Activated T-helper 2 cell treated with anti-CD3 and anti-CD28 coated beads, Interferon-gamma antibody, Interleukin-2, Interleukin-4, amounts not matched to agents 10 μg/mL and 5 μg/mL and 100 μg/mL, durations not matched to agents 14 hours and 24 hours and 36 hours (primary cell): Measurements from ENCODE around the gene LINC01488. TPM values are rescaled to one million over a fixed set of nuclear protein-coding genes. Genes with fewer than 3 reads are reported as not detected.

Experiments
- DNase-seq: peaks from one replicate; pipeline ENCODE4 v3.0.0; 2021; ENCODE audit warnings: low spot score
- H3K27ac Mint-ChIP-seq: one replicate; pipeline ENCODE4 v1.8.0; 2021; ENCODE audit warnings: mixed read lengths
- H3K27me3 Mint-ChIP-seq: one replicate; pipeline ENCODE4 v1.8.0; 2021; ENCODE audit warnings: low read depth, mixed read lengths
- H3K36me3 Mint-ChIP-seq: one replicate; pipeline ENCODE4 v1.8.0; 2021; ENCODE audit warnings: low read depth, mixed read lengths
- H3K4me1 Mint-ChIP-seq: one replicate; pipeline ENCODE4 v1.8.0; 2021; ENCODE audit warnings: low read depth, mixed read lengths
- H3K4me3 Mint-ChIP-seq: one replicate; pipeline ENCODE4 v1.8.0; 2021; ENCODE audit warnings: low read depth, mild to moderate bottlenecking, moderate library complexity, mixed read lengths
- H3K9me3 Mint-ChIP-seq: one replicate; pipeline ENCODE4 v1.8.0; 2021; ENCODE audit warnings: mixed read lengths
- intact Hi-C: fragments of 100-400 bp; cut with micrococcal nuclease; formaldehyde crosslinking; loops from one replicate; pipeline ENCODE4 v1.15.1; 2023
- total RNA-seq: library from RNA; stranded (reverse); gene quantifications from 2 replicates; pipeline ENCODE4 v1.2.3, GENCODE V29; 2022

The LINC01488 gene
- total RNA-seq, 1 donor from 2014 or later = not detected

- no peaks in the 10 kb centered on the region for H3K27me3 Mint-ChIP-seq
- H3K36me3 Mint-ChIP-seq = no peaks in the 10 kb centered on the region
- intact Hi-C loops = no loop called here
- H3K4me1 Mint-ChIP-seq = no peaks in the 10 kb centered on the region
- no peak overlapping the region for H3K27ac Mint-ChIP-seq
- no peak overlapping the region for H3K4me3 Mint-ChIP-seq
- H3K9me3 Mint-ChIP-seq = no peaks in the 10 kb centered on the region
- DNase-seq = no peak
These were observed 10.4 kb upstream of the LINC01488 start for GRCh38 chr11:69470793-69471728.

GRCh38 chr11:69471729-69472540 is 9.5 kb upstream of the LINC01488 start:
- H3K4me3 Mint-ChIP-seq = no peak overlapping the region
- DNase-seq = no peak
- no peak overlapping the region for H3K27ac Mint-ChIP-seq
- no peaks in the 10 kb centered on the region for H3K4me1 Mint-ChIP-seq
- no peaks in the 10 kb centered on the region for H3K27me3 Mint-ChIP-seq
- no peaks in the 10 kb centered on the region for H3K9me3 Mint-ChIP-seq
- intact Hi-C loops = no loop called here
- no peaks in the 10 kb centered on the region for H3K36me3 Mint-ChIP-seq

- H3K4me3 Mint-ChIP-seq = no peak overlapping the region
- H3K27ac Mint-ChIP-seq = no peak overlapping the region
- intact Hi-C loops = no loop called here
These were observed 8.8 kb upstream of the LINC01488 start for GRCh38 chr11:69472541-69473275.

GRCh38 chr11:69473276-69473845 is 8.1 kb upstream of the LINC01488 start:
- no peak overlapping the region for H3K4me3 Mint-ChIP-seq
- no peaks in the 10 kb centered on the region for H3K9me3 Mint-ChIP-seq
- H3K4me1 Mint-ChIP-seq = no peaks in the 10 kb centered on the region
- DNase-seq = no peak
- H3K36me3 Mint-ChIP-seq = no peaks in the 10 kb centered on the region
- H3K27ac Mint-ChIP-seq = no peak overlapping the region
- no peaks in the 10 kb centered on the region for H3K27me3 Mint-ChIP-seq
- intact Hi-C loops = no loop called here

More at GRCh38 chr11:69472541-69473275, 8.8 kb upstream of the LINC01488 start:
- no peak for DNase-seq
- H3K4me1 Mint-ChIP-seq = no peaks in the 10 kb centered on the region
- no peaks in the 10 kb centered on the region for H3K36me3 Mint-ChIP-seq
- H3K27me3 Mint-ChIP-seq = no peaks in the 10 kb centered on the region
- H3K9me3 Mint-ChIP-seq = no peaks in the 10 kb centered on the region

- Mint-ChIP-seq H3K36me3 (no peaks in the 10 kb centered on the region), H3K4me3 (no peak overlapping the region), H3K27me3 (no peaks in the 10 kb centered on the region), H3K27ac (no peak overlapping the region), H3K4me1 (no peaks in the 10 kb centered on the region), H3K9me3 (no peaks in the 10 kb centered on the region)
- intact Hi-C loops = no loop called here
- DNase-seq = no peak
These were observed 6.7 kb upstream of the LINC01488 start for GRCh38 chr11:69474736-69475135.

- Mint-ChIP-seq H3K9me3 (no peaks in the 10 kb centered on the region), H3K4me1 (no peaks in the 10 kb centered on the region), H3K36me3 (no peaks in the 10 kb centered on the region), H3K27ac (no peak overlapping the region), H3K4me3 (no peak overlapping the region), H3K27me3 (no peaks in the 10 kb centered on the region)
- DNase-seq = no peak
- intact Hi-C loops = no loop called here
These were observed 6.2 kb upstream of the LINC01488 start for GRCh38 chr11:69475141-69475865.

GRCh38 chr11:69475866-69476471 is 5.5 kb upstream of the LINC01488 start:
- Mint-ChIP-seq H3K4me3 (no peak overlapping the region), H3K4me1 (no peaks in the 10 kb centered on the region)
- intact Hi-C loops = no loop called here

GRCh38 chr11:69476509-69476961 is 4.9 kb upstream of the LINC01488 start:
- no peak for DNase-seq
- H3K27me3 Mint-ChIP-seq = no peaks in the 10 kb centered on the region
- no peaks in the 10 kb centered on the region for H3K4me1 Mint-ChIP-seq
- intact Hi-C loops = no loop called here
- no peaks in the 10 kb centered on the region for H3K9me3 Mint-ChIP-seq
- H3K4me3 Mint-ChIP-seq = no peak overlapping the region
- no peaks in the 10 kb centered on the region for H3K36me3 Mint-ChIP-seq
- no peak overlapping the region for H3K27ac Mint-ChIP-seq

More at GRCh38 chr11:69475866-69476471, 5.5 kb upstream of the LINC01488 start:
- H3K27me3 Mint-ChIP-seq = no peaks in the 10 kb centered on the region
- no peaks in the 10 kb centered on the region for H3K36me3 Mint-ChIP-seq
- no peaks in the 10 kb centered on the region for H3K9me3 Mint-ChIP-seq
- no peak overlapping the region for H3K27ac Mint-ChIP-seq
- DNase-seq = no peak

- Mint-ChIP-seq H3K4me3 (no peak overlapping the region), H3K9me3 (no peaks in the 10 kb centered on the region), H3K27me3 (no peaks in the 10 kb centered on the region), H3K36me3 (no peaks in the 10 kb centered on the region), H3K27ac (no peak overlapping the region), H3K4me1 (no peaks in the 10 kb centered on the region)
- DNase-seq = no peak
- intact Hi-C loops = no loop called here
These were observed 4.4 kb upstream of the LINC01488 start for GRCh38 chr11:69477086-69477485.

GRCh38 chr11:69479591-69480271 is 1.7 kb upstream of the LINC01488 start:
- H3K36me3 Mint-ChIP-seq = no peaks in the 10 kb centered on the region
- no peak overlapping the region for H3K4me3 Mint-ChIP-seq
- H3K4me1 Mint-ChIP-seq = no peaks in the 10 kb centered on the region
- no peak overlapping the region for H3K27ac Mint-ChIP-seq
- no peaks in the 10 kb centered on the region for H3K27me3 Mint-ChIP-seq
- DNase-seq = no peak
- intact Hi-C loops = no loop called here
- H3K9me3 Mint-ChIP-seq = no peaks in the 10 kb centered on the region
